M059J (cell line): ENCODE measurements around the gene RHOU. TPM values are rescaled to one million over a fixed set of nuclear protein-coding genes. Genes with fewer than 3 reads are reported as not detected.
"Not testable (repeated sequence)": the region's sequence is repeated elsewhere in the genome, so short reads cannot be mapped to it uniquely, and the experiment has no call there.

ENCODE experiments used
- DNase-seq: peaks from one replicate; pipeline ENCODE4 v3.0.0-alpha.2; 2012; ENCODE audit warnings: low read depth
- total RNA-seq: library from RNA; depleted of rRNA; stranded (reverse); fragments of >200 nt; shearing (Covaris generic); gene quantifications from 2 replicates; pipeline ENCODE4 v1.2.3, GENCODE V29; 2014; rRNA removed

RHOU gene
- total RNA-seq = 0.15 and 0.47 TPM in 2 replicates

DNA sequence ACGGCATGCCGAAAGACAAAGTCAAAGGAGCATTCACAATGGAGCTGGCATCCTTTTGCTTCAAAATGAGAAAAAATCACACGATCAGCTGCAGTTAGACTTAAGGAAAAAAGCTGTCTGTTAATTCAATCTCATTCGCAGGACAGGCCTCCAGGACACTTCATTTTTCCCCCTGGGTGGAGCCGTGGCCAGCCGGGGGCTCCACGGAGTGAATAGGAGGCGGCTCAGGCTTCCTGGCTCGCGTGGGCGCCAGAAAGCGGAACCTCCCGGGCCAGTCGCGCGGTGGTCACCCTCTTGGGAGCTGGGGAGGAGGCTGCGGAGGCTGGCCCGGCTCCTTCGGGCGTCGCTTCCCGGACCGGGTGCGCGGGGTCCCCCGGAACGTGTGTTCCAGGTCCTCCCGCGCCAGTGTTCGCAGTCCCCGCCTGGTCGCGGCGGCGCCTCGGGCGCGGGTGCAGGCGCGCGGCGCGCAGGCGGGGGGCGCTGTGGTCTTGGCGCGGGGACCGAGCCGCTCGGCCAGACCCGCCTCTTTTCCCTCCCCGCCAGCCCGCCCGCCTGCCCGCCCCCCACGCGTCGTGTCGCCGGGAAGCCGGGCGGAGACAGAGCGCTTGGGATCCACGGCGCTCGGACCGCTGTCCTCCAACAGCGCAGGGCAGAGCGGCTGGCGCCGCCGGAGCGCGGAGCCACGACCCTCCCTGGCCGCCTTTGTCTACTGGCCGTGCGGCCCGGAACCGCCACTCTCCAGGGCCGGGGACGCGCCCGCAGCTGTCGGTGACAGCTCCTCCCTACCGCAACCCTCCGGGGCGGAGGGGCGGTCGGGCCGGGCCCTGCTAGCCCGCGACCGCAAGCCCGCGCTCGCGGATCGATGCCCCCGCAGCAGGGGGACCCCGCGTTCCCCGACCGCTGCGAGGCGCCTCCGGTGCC lies at the start of gene RHOU:
TSS of gene RHOU (plus strand) at position 599 of the 921 bp plus-strand sequence. CDS start at position 863, 264 bp downstream.
- no peak for DNase-seq

DNA sequence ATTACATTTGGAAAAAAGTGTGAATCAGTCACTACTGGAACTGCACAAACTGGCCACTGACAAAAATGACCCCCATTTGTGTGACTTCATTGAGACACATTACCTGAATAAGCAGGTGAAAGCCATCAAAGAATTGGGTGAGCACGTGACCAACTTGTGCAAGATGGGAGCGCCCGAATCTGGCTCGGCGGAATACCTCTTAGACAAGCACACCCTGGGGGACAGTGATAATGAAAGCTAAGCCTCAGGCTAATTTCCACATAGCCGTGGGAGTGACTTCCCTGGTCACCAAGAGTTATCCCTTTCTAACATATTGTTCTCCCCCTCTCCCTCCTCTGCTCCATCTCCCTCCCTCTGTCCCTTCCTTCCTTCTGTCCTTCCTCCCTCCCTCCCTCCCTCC lies 47.7 kb upstream of the RHOU start:
- DNase-seq = no peak

DNA sequence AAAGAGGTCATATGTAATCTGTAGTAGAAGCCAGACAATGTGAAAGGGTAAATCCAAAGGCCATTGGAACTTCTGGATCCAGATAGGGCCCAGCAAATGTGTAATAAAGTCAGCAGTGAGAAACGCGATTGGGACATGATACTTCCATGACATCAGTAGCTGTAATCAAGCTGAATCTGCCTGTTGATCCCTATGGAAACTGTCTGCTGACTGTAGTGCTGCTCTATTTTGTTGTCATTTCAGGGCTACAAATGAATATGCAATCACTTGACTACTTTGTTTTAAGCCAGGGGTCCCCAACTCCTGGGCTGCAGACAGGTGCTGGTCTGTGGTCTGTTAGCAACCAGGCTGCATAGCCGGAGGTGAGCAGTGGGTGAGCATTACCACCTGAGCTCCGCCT lies 46.0 kb upstream of the RHOU start:
- DNase-seq = no peak

DNA sequence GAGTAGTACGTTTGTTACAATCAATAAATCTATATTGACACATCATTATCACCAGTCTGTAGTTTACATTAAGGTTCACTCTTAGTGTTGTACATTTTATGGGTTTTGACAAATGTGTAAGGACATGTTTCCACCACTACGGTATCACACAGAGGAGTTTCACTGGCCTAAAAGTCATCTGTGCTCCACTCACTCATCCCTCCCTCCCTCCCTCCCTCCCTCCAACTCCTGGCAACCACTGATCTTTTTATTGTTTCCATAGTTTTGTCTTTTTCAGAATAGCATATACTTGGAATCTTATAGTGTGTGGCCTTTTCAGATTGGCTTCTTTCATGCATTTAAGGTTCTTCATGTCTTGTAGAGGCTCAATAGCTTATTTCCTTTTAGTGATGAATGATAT lies 44.1 kb upstream of the RHOU start:
- no peak for DNase-seq

DNA sequence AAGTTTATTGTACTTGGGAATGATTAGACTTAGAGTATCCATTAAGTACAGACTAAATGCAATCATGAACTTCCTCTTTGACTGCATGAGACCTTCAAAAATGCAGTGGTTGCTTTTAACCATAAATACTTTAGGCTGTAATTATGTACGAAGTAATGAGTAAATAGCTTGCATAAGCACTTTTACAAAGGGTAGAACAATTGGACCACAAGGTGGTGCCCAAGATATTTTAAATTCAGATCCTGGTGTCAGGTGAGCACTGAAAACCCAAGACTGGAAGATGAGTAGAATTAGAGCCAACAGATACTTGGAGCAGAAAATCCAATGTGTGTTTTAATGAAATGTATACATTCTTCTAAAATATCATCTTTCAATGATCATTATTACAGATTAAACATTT lies 43.4 kb upstream of the RHOU start:
- DNase-seq = peak; percentile 43

DNA sequence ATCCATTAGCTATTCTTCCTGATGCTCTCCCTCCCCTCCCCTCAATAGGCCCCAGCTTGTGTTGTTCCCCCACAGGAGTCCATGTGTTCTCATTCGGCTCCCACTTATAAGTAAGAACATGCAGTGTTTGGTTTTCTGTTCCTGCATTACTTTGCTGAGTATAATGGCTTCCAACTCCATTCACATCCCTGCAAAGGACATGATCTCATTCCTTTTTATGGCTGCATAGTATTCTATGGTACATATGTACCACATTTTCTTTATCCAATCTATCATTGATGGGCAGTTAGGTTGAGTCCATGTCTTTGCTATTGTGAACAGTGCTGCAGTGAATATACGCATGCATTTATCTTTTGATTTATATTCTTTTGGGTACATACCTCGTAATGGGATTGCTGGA lies 40.8 kb upstream of the RHOU start:
- DNase-seq = not testable (repeated sequence)

DNA sequence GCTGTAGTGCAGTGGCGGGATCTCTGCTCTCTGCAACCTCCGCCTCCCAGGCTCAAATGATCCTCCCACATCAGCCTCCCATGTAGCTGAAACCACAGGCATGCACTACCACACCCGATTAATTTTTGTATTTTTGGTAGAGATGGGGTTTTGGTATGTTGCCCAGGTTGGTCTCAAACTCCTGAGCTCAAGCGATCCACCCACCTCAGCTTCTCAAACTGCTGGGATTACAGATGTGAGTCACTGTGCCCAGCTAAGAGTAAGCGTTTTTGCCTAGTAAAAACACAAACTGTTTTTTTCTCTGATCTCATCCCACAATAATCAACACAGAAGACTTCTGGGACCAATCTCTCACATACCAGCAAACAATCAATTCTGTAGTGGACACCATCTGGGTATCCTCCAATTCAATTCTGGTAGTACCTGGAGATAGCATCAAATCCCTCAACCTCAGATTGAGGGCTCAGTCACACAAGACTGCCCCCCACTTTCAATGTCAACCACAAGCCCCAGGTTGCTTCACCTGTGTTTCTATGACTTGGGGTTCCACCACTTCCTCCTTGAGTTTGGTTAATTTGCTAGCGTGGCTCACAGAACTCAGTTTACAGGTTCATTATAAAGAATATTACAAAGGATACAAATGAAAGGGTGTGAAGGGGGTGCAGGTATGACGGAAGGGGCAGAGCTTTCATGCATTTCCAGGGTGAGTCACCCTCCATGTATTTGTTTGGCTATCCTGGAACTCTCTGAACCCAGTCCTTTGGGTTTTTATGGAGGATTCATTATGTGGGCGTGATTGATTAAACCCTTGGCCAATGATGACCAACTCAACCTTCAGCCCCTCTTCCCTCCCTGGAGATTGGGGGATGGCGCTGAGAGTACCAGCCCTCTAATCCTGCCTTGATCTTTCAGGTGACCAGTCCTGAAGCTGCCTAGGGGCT lies 40.0 kb upstream of the RHOU start:
- DNase-seq = peak; percentile 24

DNA sequence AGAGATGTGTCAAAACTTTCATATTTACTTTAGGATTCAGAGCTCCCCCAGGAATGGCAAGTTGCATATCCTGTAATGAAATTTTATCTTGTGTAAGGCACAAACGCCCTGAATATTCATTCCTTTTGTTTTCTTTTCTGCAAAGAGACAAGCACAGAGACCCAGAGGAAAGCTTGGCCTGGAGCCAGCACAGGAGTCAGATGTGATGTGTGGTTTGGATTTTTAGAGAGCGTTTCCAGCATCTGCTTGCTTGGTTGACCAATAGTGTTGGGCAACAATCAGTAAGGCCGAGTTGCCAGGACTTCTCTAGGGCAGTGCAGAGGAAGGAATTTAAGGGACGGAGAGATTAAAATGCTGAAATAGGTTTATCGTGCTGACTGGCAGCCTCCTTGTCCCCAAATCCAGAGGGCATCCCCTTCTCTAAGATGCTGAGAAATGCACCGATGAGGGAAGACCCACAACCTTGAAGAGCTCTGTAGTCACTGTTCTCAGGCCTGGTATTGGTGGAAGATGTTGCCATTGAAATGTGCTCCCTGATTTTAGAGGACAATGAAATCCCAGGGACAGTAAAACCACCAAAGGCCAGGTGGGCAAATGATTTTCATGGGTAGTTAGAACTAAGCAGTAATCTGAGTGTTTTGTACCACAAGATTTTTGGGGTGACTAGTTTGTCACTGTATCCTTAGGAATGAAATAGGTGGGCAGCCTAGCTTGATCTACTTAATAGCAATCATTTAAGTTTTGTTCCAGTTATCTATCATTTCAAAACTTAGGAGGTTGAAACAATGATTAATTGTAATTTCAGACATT lies 37.9 kb upstream of the RHOU start:
- DNase-seq = peak; percentile 10

DNA sequence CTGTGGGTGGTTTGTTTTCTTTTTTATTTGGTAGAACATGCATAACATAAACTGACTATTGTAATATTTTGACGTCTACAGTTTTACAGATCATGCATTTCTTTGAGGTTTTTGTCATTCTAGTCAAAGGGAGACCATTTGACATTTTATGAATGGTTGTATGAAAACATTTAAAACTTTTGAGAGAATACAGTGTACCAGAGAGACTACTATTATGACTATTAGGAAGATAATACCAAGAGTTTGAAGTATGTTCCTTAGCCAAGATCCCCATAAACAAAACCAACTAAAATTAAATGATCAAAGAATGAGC lies 37.3 kb upstream of the RHOU start:
- no peak for DNase-seq

DNA sequence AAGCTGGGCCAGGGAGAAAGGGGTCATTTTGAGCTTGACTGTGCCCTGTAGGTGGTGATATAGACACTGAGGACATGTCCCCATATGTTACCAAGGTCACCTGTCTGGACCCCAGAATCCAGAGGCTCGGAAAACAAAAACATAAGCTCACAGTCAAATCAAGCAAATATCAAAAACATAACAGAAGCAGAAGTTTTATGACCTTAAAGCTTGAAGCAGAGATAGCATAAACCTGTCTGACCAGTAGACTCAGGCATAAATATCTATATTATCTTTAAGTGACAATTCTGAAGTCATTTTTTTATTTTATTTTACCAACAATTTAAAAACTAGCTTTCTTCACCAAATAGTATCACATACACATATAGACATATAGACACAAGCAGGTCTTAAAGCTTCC lies 32.8 kb upstream of the RHOU start:
- no peak for DNase-seq

DNA sequence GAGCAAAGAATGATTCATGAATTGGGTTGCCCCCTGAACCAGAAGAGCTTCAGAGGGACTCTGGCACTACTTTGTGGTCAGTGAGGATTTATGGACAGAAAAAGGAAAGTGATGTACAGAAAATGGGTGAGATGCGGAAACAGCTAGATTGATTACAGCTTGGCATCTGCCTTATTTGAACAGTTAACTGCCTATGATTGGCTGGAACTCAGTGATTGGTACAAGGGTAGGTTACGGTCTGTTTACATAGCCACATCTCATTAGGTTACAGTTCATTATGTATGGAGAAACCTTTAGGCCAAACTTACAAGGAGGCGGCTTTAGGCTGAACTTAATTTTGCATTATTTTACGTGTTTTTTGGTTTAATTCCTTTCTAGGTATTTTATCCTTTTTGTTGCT lies 29.0 kb upstream of the RHOU start:
- DNase-seq = no peak

DNA sequence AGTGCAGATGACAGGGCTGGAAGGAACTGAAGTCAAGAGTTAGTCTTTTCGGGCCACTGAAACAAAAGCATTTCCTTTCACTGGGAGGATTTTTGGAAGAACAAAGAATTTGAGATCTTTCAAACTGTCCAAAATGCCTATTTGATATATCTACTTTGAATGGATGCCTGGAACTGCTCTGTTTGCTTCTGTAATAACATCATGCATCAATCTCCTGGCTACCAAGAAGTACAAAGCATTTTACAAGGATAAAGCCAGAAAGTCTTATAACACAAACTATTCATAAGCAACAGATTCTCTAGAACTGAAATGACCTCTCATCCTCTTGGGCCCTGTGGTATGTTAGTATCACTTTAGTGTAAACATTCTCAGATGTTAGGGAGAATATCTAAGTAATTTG lies 18.2 kb upstream of the RHOU start:
- DNase-seq = no peak

DNA sequence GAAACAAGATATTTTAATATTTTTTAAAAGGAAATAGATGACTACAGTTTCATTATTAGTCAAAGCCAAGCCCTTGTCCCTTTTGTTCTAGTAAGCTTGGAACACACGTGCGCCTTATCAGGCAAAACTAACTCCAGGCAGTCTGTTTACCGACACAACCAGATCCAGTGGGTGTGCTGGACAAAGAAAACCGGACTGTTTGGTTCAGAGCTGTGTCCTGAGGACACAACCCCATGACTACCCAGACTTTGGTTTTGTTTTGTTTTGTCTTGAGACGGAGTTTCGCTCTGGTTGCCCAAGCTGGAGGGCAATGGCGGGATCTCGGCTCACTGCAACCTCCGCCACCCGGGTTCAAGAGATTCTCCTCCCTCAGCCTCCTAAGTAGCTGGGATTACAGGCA lies 13.9 kb upstream of the RHOU start:
- no peak for DNase-seq

DNA sequence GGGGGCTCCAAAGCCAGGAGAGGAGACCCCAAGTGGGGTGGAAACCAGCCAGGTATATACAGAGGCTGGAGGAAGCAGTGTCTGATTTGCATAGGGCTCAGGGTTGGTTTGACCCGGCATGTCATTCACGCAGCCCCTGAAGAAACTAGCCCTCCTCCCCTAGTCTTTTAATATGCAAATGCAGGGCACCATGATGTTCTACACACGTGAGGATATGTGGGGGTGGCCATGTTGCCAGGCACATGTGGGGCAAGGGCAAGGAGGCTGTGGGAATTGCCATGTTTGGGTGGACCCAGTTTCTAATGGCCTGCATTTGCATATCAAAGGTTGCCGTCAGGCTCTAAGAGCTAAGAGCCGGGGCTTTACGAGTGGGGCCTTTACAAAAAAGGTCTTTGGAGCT lies 12.0 kb upstream of the RHOU start:
- DNase-seq = no peak

DNA sequence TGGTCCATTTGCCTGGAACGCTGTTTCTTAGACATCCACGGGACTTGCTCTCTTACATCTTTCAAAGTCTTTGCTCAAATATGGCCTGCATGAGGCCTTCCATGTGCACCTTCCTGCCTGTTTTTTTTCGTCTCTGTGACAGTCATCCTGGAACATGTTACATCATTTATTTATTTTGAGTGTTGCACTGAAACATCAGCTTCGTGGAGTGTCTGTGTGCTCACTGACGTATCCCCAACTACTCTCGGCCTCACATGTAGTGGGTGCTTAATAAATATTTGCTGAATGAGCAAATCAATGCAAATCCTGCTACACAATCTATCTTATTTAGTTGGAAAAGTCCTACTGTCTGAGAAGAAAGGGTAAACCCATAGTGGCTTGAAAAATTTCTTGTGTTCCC lies 11.4 kb upstream of the RHOU start:
- no peak for DNase-seq

DNA sequence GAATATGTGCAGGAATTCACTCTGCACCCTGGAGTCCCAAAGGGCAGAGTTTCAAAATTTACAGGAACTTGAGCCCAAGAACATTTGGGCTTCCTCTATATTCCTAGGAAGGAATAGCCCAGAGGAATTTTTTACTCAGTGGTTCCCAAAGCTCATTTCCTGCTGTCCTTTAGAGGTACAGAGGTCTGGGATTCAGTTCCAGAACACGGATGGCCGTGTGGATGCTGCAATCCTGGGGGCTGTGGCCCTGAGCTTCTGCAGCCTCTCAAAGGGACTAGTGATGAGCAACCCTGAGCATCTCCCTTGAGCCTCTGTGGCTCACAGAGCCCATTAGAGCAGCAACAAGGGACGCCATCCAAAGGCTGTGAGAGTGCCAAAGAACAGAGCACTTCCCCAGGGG lies 10.1 kb upstream of the RHOU start:
- DNase-seq = no peak

DNA sequence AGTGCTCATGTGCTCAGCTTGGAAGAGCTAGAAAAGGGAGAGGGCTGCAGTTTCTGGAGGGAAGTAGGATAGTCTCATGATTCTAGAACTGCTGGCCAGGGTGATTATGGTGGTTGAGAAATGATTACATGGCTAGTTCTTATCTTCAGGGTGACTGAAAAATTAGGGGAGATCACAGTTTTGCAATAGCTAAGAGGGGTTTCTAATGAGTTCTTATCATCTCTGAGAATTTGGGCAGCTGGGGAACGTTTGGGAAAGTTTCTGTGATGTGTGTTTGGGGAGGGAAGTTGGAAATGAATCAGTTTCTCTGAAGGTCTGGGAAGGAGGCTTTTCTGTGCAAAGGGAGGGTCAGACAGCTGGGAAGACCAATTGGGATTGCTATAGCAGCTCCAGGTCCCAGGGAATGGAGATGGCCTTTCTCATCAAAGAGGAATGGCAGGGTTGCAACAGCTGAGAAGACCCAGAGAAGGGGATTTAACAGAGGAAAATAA lies 7.6 kb upstream of the RHOU start:
- DNase-seq = no peak

DNA sequence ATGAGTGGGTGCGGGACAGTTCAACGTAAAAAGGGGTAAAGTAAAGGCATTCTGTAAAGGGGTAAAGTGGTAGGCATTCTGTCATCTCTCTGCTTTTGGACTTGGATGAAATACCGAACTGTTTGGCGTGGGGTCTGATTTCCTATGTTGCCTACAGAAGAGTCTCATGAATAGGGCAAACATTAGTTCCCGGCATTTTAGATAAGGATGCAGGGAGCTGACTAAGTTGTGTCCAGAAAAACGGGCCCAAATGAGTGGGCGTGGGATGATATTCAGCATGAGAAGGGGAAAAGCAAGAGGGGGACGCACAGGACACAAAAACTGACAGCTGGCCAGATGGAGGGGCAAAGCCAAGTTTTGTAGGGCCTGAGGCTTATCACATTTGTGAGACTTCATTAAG lies 2.9 kb upstream of the RHOU start:
- DNase-seq = no peak

DNA sequence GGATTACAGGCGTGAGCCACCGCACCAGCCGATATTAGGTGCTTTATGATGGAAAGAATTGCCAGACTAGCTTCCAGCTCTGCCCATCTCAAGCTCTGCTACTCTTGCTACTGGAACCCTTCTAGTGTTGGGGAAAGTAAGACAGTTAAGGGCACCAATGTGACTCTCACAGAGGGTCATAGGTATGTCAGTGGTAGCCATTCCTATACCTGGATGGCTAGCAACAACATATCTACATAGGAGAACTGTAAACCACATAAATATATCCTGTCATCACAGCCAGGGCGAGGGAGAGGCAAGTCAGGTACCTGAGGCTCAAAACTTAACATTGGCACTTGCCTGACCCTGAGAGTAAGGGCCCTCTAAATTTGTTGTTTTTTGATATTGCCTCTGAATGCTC lies 1.7 kb upstream of the RHOU start:
- DNase-seq = no peak

DNA sequence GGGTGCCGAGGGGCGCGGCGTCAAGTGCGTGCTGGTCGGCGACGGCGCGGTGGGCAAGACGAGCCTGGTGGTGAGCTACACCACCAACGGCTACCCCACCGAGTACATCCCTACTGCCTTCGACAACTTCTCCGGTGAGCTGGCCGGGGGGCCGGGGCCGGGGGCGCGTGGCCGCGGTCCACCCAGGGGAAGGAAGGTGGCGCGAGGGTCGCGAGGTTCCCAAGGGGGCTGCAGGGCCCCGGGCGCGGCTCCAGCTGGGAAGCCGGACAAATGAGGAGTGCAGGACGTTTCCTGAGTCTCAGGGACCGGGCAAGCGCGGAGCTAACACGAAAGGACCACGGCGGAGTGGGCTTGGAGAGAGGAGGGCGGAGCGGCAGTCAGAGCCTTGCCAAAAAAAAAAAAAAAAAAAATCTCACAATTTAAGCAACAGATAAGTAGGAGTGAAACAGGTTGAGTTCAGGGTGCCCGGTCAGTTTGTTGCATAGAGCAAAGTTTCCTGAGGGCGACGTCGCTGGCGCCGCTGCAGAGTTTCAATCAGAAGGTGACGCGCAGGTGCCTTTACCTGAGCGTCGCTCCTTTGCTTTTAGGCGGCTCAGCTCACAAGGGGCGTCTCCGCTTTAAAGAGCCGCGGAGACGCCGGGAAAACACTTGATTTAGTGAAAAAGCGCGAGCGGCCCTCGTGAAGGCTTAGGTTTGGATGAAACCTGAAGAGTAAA lies 750 bp downstream of the RHOU start:
- no peak for DNase-seq

DNA sequence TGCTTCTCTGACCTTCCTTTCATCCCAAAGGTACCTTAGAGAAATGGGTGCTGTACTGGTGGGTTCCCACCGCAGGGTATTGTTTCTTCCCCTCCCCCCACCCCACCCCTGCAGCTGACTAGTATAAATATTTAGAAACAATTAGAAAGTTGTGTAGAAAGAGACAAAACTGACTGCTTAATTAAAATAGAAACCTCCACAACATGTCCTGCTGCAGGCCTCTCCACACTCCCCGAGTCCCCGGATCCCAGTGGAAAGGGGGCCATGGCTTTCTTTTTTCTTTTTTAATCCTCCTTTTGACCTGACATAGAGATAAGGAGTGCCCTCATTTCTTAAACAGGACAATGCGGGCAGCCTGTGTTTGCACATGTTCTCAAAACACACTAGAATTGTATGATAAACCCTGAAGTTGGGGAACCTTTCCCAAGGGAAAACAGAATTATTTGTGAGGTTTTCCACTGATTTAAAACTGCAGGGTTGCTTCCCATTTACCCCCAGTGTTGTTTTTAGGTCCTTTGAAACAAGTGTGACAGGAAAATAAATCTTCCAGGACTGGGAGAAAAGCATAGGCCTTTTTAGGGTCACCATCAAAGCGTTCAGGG lies 1.7 kb downstream of the RHOU start:
- no peak for DNase-seq
